Measurements from ENCODE around the gene MFSD6. TPM values are rescaled to one million over a fixed set of nuclear protein-coding genes. Genes with fewer than 3 reads are reported as not detected.
"Not testable (repeated sequence)": the region's sequence is repeated elsewhere in the genome, so short reads cannot be mapped to it uniquely, and the experiment has no call there.

MFSD6 gene
- total RNA-seq, 1 donor from 2014 or later: 37.4 TPM

- Histone ChIP-seq H3K27me3 (ENCODE audit: control insufficient read depth, insufficient read depth, low read length) (no peaks in the 10 kb centered on the region), H3K36me3 (ENCODE audit: control insufficient read depth, insufficient read depth, low read length) (peaks cover 4% of the 10 kb centered on the region), H3K4me3 (ENCODE audit: low read depth, low read length) (no peak overlapping the region)
- no peak for TF ChIP-seq CTCF (IDR thresholded peaks at IDR 0.05; ENCODE audit: insufficient read depth, low read length, severe bottlenecking)
- DNase-seq (ENCODE audit: low read depth) (no peak), FAIRE-seq (no peak)
These were observed 82.3 kb downstream of the MFSD6 start for GRCh38 chr2:190490502-190490901.

GRCh38 chr2:190493095-190493494, 84.9 kb downstream of the MFSD6 start:
- Histone ChIP-seq H3K27me3 (ENCODE audit: control insufficient read depth, insufficient read depth, low read length) (no peaks in the 10 kb centered on the region), H3K36me3 (ENCODE audit: control insufficient read depth, insufficient read depth, low read length) (peaks cover 4% of the 10 kb centered on the region), H3K4me3 (ENCODE audit: low read depth, low read length) (no peak overlapping the region)
- no peak for TF ChIP-seq CTCF (IDR thresholded peaks at IDR 0.05; ENCODE audit: insufficient read depth, low read length, severe bottlenecking)
- FAIRE-seq (no peak), DNase-seq (ENCODE audit: low read depth) (no peak)

- H3K36me3 ChIP-seq (ENCODE audit: control insufficient read depth, insufficient read depth, low read length); H3K4me3 ChIP-seq (ENCODE audit: low read depth, low read length); H3K27me3 ChIP-seq (ENCODE audit: control insufficient read depth, insufficient read depth, low read length); DNase-seq (ENCODE audit: low read depth); FAIRE-seq: not testable (repeated sequence)
These were observed 86.6 kb downstream of the MFSD6 start for GRCh38 chr2:190494600-190495227.

- H3K36me3 ChIP-seq (ENCODE audit: control insufficient read depth, insufficient read depth, low read length): peaks cover 4% of the 10 kb centered on the region
- no peak for DNase-seq (ENCODE audit: low read depth)
- TF ChIP-seq CTCF (IDR thresholded peaks at IDR 0.05; ENCODE audit: insufficient read depth, low read length, severe bottlenecking): no peak
- FAIRE-seq: peak; percentile 68
- H3K27me3 ChIP-seq (ENCODE audit: control insufficient read depth, insufficient read depth, low read length): no peaks in the 10 kb centered on the region
- H3K4me3 ChIP-seq (ENCODE audit: low read depth, low read length): no peak overlapping the region
These were observed 89.3 kb downstream of the MFSD6 start for GRCh38 chr2:190497428-190497827.

- H3K36me3 ChIP-seq (ENCODE audit: control insufficient read depth, insufficient read depth, low read length): peaks cover 4% of the 10 kb centered on the region
- DNase-seq (ENCODE audit: low read depth): no peak
- H3K27me3 ChIP-seq (ENCODE audit: control insufficient read depth, insufficient read depth, low read length): no peaks in the 10 kb centered on the region
- TF ChIP-seq CTCF (IDR thresholded peaks at IDR 0.05; ENCODE audit: insufficient read depth, low read length, severe bottlenecking): no peak
- H3K4me3 ChIP-seq (ENCODE audit: low read depth, low read length): no peak overlapping the region
- no peak for FAIRE-seq
These were observed 91.1 kb downstream of the MFSD6 start for GRCh38 chr2:190499273-190499672.

- Histone ChIP-seq H3K27me3 (ENCODE audit: control insufficient read depth, insufficient read depth, low read length) (no peaks in the 10 kb centered on the region), H3K4me3 (ENCODE audit: low read depth, low read length) (no peak overlapping the region), H3K36me3 (ENCODE audit: control insufficient read depth, insufficient read depth, low read length) (peaks cover 4% of the 10 kb centered on the region)
- no peak for FAIRE-seq
- no peak for TF ChIP-seq CTCF (IDR thresholded peaks at IDR 0.05; ENCODE audit: insufficient read depth, low read length, severe bottlenecking)
- DNase-seq (ENCODE audit: low read depth): no peak
These were observed 91.9 kb downstream of the MFSD6 start for GRCh38 chr2:190500054-190500502.
